Suprapubic skin (tissue), 3 donors: Measurements from ENCODE around the gene MCC.

Source experiments
- CTCF ChIP-seq, 2 donors: fragments of 200-600 bp in 1 of 2; fragments of 450-650 bp in 1 of 2; sonication (generic) in 1 of 2; IDR thresholded peaks; one replicate each; pipeline ENCODE4 v1.5.1; 2016 to 2019; ENCODE audit warnings: antibody characterized with exemption in 2 of 2, mild to moderate bottlenecking in 1 of 2, moderate library complexity in 1 of 2
- EP300 ChIP-seq: sonication (generic); formaldehyde crosslinking; IDR thresholded peaks from one replicate; pipeline ENCODE4 v1.6.1; 2017; ENCODE audit warnings: antibody characterized with exemption
- POLR2A ChIP-seq, 2 donors: fragments of 450-650 bp; IDR thresholded peaks; one replicate each; pipeline ENCODE4 v1.6.1; 2017; ENCODE audit warnings: antibody characterized with exemption in 2 of 2, mild to moderate bottlenecking in 2 of 2, moderate library complexity in 2 of 2

- TF ChIP-seq CTCF (IDR thresholded peaks at IDR 0.05) (no peak), EP300 (no peak), POLR2A (IDR thresholded peaks at IDR 0.05) (no peak)
Measured at GRCh38 chr5:113042491-113043243, 445.6 kb downstream of the MCC start.
